Gastroesophageal sphincter (tissue), 3 donors: Measurements from ENCODE around the gene TMIE.

ENCODE experiments used
- EP300 ChIP-seq: sonication (generic); formaldehyde crosslinking; IDR thresholded peaks from one replicate; pipeline ENCODE4 v1.6.1; 2017; ENCODE audit warnings: antibody characterized with exemption, mild to moderate bottlenecking
- POLR2A ChIP-seq, 2 donors: fragments of 450-650 bp; IDR thresholded peaks; one replicate each; pipeline ENCODE4 v1.6.1; 2017; ENCODE audit warnings: antibody characterized with exemption in 2 of 2, mild to moderate bottlenecking in 2 of 2, moderate library complexity in 1 of 2
- POLR2AphosphoS5 ChIP-seq: sonication (generic); formaldehyde crosslinking; IDR thresholded peaks from one replicate; pipeline ENCODE4 v1.6.1; 2017; ENCODE audit warnings: antibody characterized with exemption
- TF ChIP-seq, protein P1 (sequence below), 4 experiments: fragments of 200-600 bp in 2 of 4; fragments of 450-650 bp in 2 of 4; sonication (generic) in 1 of 4; IDR thresholded peaks; one replicate each; pipeline ENCODE4 v1.5.1; 2017 to 2019; ENCODE audit warnings: antibody characterized with exemption in 4 of 4, mild to moderate bottlenecking in 2 of 4, moderate library complexity in 2 of 4

DNA sequence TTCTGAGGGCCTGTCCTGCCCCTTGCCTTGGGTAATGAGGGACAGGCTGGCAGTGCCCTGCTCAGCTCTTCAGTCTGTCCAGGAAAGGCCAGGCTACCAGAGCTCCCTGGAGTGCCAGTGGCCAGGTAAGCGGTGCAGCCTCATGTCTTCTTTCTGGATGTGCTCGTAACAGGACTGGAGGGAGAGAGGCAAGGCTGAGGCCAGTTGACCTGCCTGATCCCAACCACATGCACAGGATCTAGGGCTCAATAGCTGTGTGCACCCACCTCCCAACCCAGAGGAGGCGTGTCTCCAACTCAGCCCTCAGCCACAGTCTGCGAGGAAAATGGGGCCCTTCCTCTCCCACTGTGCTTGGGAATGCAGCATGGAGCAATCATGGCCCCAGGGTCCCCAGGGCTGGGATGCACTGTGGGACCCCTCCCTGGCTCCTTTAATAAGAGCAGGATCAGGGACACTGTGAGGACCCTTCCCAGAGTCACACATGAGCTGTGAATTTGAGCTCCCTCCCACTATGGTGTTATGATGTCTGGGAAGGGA lies 30.2 kb upstream of the TMIE start:
- TF ChIP-seq, protein P1, sequence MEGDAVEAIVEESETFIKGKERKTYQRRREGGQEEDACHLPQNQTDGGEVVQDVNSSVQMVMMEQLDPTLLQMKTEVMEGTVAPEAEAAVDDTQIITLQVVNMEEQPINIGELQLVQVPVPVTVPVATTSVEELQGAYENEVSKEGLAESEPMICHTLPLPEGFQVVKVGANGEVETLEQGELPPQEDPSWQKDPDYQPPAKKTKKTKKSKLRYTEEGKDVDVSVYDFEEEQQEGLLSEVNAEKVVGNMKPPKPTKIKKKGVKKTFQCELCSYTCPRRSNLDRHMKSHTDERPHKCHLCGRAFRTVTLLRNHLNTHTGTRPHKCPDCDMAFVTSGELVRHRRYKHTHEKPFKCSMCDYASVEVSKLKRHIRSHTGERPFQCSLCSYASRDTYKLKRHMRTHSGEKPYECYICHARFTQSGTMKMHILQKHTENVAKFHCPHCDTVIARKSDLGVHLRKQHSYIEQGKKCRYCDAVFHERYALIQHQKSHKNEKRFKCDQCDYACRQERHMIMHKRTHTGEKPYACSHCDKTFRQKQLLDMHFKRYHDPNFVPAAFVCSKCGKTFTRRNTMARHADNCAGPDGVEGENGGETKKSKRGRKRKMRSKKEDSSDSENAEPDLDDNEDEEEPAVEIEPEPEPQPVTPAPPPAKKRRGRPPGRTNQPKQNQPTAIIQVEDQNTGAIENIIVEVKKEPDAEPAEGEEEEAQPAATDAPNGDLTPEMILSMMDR (IDR thresholded peaks at IDR 0.05): no peak
- no peak for TF ChIP-seq POLR2AphosphoS5
- no peak for TF ChIP-seq POLR2A (IDR thresholded peaks at IDR 0.05)
- TF ChIP-seq EP300: no peak
